ENCODE results near the gene CALHM2.
"Not testable (repeated sequence)": the region's sequence is repeated elsewhere in the genome, so short reads cannot be mapped to it uniquely, and the experiment has no call there.

CALHM2 gene, protein sequence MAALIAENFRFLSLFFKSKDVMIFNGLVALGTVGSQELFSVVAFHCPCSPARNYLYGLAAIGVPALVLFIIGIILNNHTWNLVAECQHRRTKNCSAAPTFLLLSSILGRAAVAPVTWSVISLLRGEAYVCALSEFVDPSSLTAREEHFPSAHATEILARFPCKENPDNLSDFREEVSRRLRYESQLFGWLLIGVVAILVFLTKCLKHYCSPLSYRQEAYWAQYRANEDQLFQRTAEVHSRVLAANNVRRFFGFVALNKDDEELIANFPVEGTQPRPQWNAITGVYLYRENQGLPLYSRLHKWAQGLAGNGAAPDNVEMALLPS

DNA sequence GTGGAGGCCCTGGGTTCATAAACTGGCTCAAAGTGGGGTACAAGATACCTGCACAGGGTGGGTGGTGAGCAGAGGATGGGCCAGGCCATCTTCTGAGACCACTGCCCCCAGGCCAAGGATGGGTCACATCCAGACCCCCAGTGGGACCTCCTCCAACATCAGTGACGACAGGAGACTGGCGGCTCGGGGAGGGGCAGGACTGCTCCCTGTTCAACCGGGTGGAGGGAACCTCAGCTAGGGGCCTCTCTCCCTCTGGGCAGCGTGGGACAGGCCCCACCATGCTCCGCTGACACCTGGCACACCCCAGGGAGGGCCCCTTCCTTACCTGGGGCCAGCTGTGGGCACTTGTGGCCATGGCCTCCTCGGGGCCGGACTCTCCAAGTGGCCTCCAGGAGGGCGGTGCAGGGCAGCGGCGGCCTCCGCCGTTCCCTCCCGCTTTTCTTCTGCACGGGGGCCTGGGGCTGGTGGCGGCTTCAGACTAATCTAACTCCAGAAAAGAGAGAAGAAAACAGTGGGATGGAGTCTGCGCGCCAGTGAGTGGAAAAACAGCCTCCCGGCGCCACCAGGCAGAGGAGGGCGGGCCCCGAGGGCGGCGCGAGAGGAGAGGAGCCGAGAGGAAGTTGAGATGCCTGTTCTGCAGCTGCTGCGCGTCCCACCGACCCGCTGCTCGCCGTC, at the start of gene CALHM2:
CALHM2 (minus strand) TSS at position 540 of the 675 bp plus-strand sequence. CDS start 2,429 bp downstream, outside the sequence.
- peak; percentile 52 for DNase-seq

DNA sequence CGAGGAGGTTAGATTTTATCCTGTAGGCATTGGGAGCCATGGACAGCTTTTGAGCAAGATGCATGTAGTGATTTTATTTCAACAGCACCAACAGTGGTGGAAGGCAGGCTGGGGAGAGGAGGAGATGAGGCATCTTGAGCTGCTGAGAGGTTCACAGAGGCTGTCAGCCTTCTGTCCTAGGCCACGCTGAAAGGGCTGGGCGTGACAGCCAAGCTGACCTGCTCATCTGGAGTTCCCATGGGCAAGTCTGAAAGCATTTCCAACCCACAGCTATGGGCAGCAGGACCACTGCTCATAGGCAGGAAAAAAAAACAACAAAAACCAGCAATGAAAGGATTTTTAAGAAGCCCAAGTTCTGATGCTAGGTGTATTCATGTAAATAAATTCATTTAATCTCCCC, 49.0 kb upstream of the CALHM2 start:
- DNase-seq = no peak

DNA sequence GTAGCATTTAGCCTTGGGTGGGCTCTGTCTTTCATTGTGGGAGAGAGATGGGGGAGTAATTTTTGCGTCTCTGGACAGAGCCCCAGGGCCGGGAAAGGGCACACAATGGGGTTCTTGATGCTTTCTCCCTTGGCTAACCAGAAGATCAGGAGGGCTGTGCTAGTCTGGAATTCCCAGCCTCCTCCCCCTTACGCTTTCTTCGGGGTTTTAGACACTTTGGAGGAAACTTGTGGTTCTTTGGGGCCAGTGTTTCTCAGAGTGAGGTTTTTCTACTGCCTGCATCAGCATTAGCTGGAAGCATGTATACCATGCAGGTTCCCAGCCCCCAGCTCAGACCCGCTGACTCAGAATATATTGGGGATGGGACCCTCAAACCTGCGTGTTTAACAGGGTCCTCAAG, 48.3 kb upstream of the CALHM2 start:
- DNase-seq = no peak

DNA sequence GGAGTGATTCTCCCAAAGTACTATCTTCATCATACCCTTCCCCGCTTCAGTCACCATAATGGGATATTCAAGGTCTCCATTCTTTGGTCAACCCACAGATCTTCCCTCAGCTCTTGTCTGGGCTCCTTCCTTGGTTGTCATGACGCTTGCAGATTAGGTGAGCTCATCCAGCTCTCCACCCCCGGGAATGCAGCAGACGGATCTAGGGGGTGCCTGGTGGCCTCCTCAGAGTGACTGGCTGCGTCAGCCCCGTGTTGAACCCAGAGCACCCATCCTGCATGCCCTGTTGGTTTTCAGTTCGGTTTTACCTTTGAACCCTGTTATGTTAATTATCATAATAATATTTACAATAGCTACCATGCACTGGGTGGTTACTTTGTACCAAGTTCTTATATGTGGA, 47.7 kb upstream of the CALHM2 start:
- DNase-seq = peak; percentile 40

DNA sequence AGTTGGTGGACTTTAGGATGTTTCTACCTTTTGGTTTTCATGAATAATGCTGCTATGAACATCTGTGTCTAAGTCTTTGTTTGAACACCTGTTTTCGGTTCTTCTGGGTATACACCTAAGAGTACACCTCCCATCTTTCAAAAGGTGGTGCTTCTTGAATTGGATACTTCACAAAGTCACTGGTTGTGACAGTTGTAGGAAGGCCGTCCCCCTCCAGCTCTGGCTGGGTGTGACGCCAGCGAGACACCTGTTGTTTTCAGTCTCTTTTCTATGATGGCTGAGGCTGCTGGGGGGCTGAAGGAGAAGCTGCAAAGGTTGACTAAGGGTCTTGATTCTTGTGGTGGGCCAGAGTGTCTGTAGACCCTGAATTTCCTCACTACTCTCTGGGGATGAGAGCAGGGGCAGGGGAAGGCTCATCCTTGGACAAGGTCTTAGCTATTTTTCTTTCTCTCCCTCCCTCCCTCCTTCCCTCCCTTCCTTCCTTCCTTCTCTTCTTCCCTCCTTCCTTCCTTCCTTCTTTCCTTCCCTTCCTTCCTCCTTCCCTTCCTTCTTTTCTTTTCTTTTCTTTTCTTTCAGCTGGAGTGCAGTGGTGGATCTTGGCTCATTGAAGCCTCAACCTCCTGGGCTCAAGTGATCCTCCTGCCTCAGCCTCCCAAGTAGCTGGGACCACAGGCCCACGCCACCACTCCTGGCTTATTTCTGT, 46.9 kb upstream of the CALHM2 start:
- DNase-seq = no peak

DNA sequence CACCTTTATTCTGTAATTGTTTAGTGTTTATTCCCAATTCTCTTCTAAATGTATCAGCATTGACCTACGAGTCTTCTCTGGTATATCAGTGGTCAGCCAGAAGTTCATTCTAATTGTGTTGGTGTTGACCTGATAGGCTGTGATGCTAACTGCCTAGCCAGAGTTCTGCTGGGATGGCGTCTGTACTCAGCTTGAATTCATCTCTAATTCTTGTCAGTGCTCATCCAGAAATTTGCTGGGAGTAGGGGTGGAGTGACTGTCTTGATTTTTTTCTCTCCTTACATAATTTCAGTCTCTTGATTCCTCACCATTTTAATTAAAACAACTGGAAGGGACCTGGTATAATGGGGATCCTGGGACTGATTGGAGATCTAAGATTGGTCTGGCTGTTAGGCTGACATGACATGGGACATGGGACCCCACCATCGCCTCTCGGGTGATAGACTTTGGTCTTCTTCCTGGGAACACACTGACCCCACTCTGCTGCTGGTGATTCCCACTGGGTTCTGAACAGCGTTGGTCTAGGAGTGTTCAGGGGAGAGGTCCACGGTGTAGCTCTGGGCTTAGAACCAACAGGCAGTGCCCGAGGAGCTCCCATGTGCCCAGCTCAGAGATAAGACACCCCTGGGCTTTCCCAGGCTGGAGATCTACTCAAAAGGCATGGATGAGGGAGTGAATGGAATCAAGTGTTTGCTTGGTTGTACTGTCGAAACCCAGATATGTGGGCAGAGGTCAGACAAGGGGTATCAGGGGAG, 45.2 kb upstream of the CALHM2 start:
- DNase-seq = no peak

DNA sequence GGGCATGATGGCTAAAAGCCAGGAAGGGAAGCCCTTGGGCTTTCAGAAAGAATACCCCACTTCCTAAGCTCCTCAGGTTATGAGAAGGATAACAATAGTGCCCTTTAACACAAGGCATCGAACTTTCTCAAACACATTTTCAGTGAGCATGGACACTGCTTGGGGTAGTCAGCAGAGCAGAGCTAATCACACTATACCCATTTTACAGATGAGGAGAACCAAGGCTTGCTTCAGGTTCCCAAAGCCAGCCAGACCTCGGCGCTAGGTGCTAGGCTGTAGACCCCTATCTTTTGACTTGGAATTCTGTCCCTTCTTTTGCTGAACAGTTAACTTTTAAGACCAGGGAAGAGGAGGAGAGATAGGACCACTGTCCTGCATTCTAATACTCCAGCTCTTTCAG, 43.2 kb upstream of the CALHM2 start:
- no peak for DNase-seq

DNA sequence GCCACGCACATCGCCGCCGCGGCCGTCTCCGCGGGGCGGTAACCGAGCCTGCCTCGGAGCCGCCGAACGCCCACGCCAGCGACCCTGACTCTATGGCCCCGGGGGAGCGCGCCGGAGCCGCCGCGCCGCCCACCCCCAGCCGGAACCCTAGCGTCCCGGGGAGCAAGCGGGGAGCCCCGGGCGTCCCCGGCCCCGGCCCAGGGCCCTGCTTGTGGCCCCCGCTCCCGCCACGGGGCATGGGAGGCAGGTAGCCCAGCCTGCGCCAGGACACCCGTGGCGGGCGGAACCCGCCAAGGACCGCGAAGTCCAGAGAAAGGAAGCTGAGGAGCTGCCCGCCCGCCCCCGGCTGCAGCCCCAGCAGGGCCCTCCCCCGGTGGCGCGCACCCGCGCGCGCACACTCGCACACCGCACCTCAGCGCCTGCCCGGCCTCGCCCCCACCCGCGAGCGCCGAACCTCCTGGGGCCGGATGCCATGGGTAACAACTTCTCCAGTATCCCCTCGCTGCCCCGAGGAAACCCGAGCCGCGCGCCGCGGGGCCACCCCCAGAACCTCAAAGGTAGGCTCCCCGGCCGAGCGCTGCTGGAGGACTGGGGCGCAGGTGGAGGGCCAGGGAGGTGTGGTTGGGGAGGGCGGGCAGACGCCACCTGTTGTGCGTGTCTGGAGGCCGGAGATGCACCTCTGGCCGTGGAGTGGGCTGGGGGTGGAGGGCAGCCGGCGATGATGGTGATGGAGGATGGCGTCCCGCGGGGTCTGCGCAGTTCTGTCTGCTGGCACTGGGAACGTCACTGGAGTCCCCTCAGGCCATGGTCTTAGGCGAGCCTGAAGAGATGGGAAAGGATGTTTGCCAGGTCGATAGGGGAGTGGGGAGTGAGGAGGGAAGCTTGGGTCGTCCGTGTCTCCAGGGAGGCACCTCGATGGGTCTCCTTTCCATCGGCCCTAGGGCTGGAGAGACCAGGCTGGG, 42.0 kb upstream of the CALHM2 start:
- DNase-seq = no peak

DNA sequence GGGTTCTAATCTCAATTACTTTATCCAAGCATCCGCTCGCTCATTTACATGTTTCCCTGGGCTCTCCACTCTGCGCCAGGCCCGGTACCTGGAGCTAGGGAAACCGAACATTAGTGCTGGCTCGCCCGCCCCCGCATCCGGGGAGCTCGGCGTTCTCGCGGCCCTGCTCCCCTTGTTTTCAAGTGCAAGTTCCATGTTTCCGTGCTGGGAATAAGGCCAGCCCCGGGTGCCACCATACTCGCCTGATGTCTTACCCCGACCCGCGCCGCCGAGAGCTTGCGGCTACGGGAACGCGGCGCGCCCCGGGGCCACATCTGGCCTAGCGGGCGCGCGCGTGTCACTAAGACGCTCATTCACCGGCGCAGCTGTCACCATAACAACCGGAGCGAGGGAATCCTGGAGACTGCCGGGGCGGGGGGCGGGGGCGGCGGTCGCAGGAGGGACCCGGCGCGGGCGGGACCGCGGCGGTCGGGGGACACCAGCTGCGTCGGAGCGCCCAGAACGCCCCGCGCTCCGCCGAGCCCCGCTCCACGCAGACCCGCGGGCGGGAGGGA, 41.3 kb upstream of the CALHM2 start, which contains the start of gene NEURL1:
NEURL1 (plus strand) TSS at position 344 of the 554 bp plus-strand sequence. CDS start 683 bp downstream, outside the sequence.
- DNase-seq = peak; percentile 56

DNA sequence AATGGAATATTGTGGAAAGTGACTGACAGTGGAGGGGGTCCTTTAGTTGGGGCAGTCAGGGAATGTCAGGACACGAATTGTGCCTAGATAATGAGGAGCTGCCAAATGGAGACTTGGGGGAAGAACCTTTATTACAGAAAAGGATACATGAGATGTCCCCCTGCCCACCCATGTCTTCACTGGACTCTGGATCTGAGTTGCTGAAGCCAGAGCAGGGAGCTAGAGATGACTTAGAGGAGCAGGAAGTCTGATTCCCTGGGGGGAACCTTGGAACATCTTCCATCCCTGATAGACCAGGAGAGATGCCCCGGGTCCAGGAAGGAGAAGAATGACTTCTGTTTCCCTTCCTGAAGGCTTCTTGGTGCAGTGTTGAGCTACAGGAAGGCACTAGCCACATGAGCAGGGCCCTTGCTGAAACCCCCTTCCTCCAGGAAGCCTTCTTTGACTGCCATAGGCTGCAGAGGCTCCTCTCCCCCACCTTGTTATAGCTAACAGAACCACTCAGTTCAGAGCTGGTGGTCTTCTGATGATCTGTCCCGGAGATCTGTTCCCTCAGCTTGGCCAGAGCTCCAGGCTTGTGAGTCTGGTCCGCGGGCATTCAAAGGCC, 40.6 kb upstream of the CALHM2 start:
- no peak for DNase-seq

DNA sequence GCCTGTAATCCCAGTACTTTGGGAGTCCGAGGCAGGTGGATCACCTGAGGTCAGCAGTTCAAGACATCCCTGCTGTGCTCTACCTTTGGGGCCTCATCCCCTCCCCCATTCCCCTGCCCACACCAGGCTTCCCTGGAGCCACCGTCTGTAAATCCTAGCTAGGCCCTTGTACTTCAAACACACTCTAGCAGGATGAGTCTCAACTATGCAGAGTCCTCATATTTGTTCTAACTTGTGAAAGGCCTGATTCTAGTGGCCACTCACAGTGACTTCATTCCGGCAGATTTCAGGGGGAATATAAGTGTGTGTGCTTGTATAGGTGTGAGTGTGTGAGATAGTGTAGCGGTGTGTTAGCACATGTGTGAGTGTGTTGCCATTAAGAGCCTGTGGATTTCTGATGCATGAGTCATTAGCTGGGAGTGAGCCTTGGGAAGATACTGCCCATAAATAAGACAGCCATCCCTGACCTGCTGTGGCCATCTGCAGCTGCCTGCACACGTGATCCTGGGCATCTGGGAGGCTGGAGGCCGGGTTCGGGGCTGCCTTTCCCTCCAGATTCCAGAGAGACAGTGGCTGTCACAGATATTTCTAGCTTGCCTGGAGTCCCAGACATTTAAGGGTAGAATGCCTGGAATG, 39.7 kb upstream of the CALHM2 start:
- DNase-seq = peak; percentile 30

DNA sequence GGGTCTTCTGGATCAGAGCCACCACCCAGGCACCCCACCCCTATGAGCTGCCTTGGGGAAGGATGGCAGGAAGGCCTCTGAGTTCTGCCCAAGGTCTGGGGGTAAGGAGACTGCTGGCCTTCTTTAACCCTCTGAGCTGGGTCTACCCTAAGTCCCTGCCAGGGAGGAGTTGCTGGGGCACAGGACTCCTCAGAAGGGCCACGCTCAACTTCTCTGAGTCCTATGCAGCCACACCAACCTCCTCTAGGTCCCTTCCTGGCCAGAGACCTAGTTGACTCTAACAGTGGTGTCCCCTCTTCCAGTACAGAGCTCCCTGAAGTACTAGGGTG, 38.8 kb upstream of the CALHM2 start:
- DNase-seq = no peak

DNA sequence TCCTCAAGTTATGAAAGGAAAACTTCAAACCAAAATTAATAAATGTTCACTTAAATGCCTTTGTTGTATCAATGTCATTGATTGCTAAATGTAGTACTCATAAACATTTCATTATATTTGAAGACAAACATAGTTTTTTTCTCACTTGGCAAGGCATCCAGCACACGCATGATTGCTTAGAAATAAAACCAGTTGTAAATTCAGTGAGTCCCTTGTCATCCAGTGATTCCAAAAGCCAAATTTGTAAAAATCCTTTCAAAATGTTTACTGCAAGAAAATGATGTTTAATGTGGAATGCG, 35.2 kb upstream of the CALHM2 start:
- no peak for DNase-seq

DNA sequence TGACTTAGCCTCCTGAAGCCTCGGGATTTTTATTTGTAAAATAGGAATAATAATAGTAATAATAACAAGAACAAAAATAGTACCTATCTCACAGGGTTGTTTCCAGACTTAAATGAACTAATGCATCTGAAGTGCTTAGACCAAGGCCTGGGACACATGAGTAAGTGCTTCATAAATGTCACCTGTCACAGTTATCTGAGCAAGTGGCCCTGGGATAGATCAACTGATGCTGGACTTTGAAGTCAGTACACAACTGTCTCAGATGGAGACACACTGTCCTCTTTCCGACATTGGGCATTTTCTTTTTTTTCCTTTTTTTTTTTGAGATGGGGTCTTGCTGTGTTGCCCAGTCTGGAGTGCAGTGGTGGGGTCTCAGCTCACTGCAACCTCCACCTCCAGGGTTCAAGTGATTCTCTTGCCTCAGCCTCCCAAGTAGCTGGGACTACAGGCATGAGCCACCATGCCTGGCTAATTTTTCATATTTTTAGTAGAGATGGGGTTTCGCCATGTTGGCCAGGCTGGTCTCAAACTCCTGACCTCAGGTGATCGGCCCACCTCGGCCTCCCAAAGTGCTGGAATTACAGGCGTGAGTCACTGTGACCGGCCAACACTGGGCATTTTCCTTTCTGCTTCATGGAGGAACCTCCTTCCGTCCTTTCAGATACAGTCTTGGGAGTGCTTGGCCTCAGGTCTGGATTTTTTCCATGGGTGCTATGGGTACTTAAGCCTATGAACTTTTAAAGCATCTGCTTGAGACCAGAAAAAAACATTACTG, 34.7 kb upstream of the CALHM2 start:
- not testable (repeated sequence) for DNase-seq

DNA sequence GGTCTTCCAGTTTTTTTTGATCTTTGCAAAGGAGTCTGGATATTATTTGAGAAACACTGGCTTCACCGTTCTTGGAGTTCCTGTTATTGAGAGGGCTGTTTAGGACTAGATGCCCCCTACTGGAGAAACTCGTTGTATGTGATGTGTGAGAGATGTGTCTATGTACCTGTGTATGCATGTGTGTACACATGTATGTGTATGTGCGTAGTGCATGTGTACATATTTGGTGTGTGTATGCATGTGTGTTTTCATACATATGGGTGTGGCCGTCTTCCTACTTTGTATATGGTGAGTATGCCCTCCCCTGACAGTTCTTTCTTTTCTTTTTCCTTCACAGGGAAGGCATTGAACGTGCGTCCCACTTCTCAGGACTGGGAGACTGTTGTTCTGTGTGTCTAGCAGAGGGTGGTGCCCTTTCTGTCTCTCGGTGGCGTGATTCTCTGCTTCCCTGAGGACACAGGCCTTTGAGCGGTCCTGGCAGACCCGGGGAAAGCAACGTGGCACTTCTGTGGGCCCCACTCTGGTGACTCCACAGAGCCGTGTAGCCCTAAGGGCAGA, 29.9 kb upstream of the CALHM2 start:
- peak; percentile 81 for DNase-seq

DNA sequence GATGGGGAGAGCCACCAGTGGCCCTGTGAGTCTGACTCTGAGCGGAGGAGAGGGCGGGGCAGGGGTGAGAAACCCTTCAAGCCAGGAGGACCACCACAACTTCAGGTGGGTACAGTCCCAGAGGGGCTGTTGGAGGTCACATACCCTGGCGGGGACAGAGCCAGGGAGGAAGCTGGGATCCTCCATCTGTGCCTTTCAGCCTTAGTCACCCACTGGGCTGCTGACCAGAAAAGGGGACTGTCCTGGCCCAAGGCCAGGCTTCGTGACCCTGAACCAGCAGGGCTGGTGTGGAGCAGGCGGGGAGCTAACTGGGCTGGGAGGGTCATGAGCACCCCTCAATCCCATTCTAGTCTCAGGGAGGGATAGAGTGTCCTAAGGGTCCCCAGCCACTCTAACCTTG, 28.4 kb upstream of the CALHM2 start:
- DNase-seq = no peak

DNA sequence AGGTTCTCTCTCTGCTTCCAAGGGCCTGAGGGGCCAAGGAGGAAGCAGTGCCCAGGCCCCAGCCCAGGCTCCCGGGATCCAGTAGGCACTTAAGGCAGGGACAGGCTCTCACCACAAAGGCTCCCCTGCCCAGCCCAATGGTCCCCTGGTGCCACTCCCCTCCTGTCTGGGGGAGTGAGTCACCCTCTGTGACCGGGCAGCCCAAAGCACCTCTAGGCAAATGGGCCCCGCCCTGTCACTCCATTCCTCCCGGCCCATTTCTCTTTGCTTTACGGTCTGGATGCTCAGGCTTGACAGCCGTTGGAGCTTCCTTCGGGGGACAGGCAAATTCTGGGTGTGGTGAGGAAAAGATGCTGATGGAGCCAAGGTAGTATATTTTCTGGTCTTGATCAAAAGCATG, 27.0 kb upstream of the CALHM2 start, which contains the start of gene CALHM3:
CALHM3 (minus strand) TSS at position 106 of the 400 bp plus-strand sequence. CDS start 208 bp downstream, outside the sequence.
- no peak for DNase-seq

DNA sequence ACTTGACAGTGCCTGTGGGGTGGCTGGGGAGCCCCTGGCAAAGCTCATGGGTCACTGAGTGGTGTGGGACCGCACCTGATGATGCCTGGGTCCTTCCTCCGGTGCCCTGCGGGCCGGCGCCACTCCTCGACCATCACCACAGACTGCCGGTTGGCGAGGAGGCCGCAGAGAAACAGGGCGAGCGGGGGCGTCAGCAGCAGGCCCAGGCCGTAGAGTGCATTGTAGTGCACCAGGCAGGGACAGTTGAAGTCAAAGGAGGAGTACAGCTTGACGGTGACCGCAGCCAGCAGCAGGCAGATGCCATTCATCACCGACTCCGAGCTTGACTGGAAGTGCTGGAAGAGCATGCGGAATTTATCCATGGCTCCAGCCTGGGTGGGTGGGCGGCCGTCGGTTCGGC, 26.5 kb upstream of the CALHM2 start:
- no peak for DNase-seq

DNA sequence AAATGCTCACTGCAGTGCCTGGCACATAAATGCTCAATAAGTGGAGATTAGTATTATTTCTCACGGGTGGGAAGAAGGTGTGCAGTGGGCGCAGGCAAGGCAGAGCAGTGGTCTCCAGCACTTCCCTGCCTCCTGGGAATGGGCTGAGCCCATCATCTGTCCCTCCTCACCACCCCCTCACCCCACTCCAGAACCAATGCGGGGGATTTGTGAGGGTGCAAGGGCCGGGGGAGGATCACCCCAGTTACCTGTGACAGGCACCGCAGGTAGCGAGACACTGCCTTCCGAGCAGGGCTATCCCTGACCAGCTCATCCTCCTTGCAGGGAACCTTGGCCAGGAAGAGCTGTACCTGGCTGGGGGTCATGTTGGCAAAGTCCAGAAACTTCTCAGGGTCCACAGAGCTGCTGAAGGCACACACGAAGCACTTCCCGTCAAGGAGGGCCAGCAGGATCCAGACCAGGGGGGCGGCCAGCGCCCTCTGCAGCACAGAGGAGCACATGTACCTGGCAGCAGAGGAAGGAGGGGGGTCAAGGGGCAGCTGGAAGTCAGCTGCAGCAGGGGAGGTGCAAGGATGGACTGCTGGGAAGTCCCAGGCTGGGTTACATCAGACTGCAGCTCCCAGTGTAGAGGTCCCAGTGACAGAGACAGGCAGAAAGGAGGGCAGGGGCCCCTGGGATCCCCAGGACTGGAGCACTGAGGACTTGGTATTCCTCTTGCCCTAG, 24.0 kb upstream of the CALHM2 start:
- peak; percentile 22 for DNase-seq

Data from NCI-H82 (cell line).